Neural progenitor cell (in vitro differentiated cells): ENCODE results near the gene CRLF2. TPM values are rescaled to one million over a fixed set of nuclear protein-coding genes. Genes with fewer than 3 reads are reported as not detected.
"Not testable (repeated sequence)": the region's sequence is repeated elsewhere in the genome, so short reads cannot be mapped to it uniquely, and the experiment has no call there.

Source experiments
- DNase-seq: peaks from one replicate; pipeline ENCODE4 v3.0.0-alpha.2; 2016; ENCODE audit warnings: low spot score
- H2AFZ ChIP-seq: fragments of 200-600 bp; sonication (generic); replicated peaks from 2 replicates; pipeline ENCODE4 v1.6.1; 2016; ENCODE audit warnings: antibody characterized with exemption
- H3F3A ChIP-seq: fragments of 200-600 bp; sonication (generic); 2 replicates; pipeline ENCODE4 v1.6.1; 2016; ENCODE audit warnings: antibody characterized with exemption, low read depth
- H3K27ac ChIP-seq: fragments of 200-600 bp; sonication (generic); 2 replicates; pipeline ENCODE4 v1.5.1; 2016; ENCODE audit warnings: mild to moderate bottlenecking
- H3K27me3 ChIP-seq: fragments of 200-600 bp; sonication (generic); 2 replicates; pipeline ENCODE4 v1.6.1; 2016; ENCODE audit warnings: mild to moderate bottlenecking, moderate library complexity
- H3K36me3 ChIP-seq: fragments of 200-600 bp; sonication (generic); 2 replicates; pipeline ENCODE4 v1.5.1; 2016
- H3K4me1 ChIP-seq: fragments of 200-600 bp; sonication (generic); 2 replicates; pipeline ENCODE4 v1.6.1; 2016; ENCODE audit warnings: mixed run types
- H3K4me2 ChIP-seq: fragments of 200-600 bp; sonication (generic); 2 replicates; pipeline ENCODE4 v1.6.1; 2016
- H3K4me3 ChIP-seq: fragments of 200-600 bp; sonication (generic); 2 replicates; pipeline ENCODE4 v1.5.1; 2016
- H3K79me2 ChIP-seq: fragments of 200-600 bp; sonication (generic); 2 replicates; pipeline ENCODE4 v1.6.1; 2016; ENCODE audit warnings: low read depth
- H3K9ac ChIP-seq: fragments of 200-600 bp; sonication (generic); 2 replicates; pipeline ENCODE4 v1.6.1; 2016
- H3K9me3 ChIP-seq: fragments of 200-600 bp; sonication (generic); 2 replicates; pipeline ENCODE4 v1.5.1; 2016; ENCODE audit warnings: low read depth
- H4K20me1 ChIP-seq: fragments of 200-600 bp; sonication (generic); 2 replicates; pipeline ENCODE4 v1.6.1; 2016; ENCODE audit warnings: low read depth
- H3K27ac Mint-ChIP-seq: 3 replicates; pipeline ENCODE4 v1.8.0; 2021; ENCODE audit warnings: mixed read lengths
- H3K27me3 Mint-ChIP-seq: 2 replicates; pipeline ENCODE4 v1.8.0; 2022; ENCODE audit warnings: low read depth, mild to moderate bottlenecking, inconsistent platforms, moderate library complexity, mixed read lengths; ENCODE audit not compliant: insufficient read depth
- H3K36me3 Mint-ChIP-seq: 3 replicates; pipeline ENCODE4 v1.8.0; 2021; ENCODE audit warnings: mixed read lengths
- H3K4me1 Mint-ChIP-seq: 3 replicates; pipeline ENCODE4 v1.8.0; 2021; ENCODE audit warnings: mixed read lengths
- H3K4me3 Mint-ChIP-seq: 3 replicates; pipeline ENCODE4 v1.8.0; 2021; ENCODE audit warnings: mild to moderate bottlenecking, moderate library complexity, mixed read lengths
- H3K9me3 Mint-ChIP-seq: 3 replicates; pipeline ENCODE4 v1.8.0; 2020; ENCODE audit warnings: mixed read lengths
- EZH2 ChIP-seq: fragments of 200-600 bp; sonication (generic); IDR thresholded peaks from 2 replicates; pipeline ENCODE4 v1.6.1; 2017; ENCODE audit warnings: antibody characterized with exemption, mild to moderate bottlenecking, moderate library complexity
- EZH2phosphoT487 ChIP-seq: fragments of 200-600 bp; sonication (generic); IDR thresholded peaks from 2 replicates; pipeline ENCODE4 v1.6.1; 2017; ENCODE audit warnings: antibody characterized with exemption
- total RNA-seq: library from RNA; depleted of rRNA; stranded (reverse); fragments of >200 nt; gene quantifications from 2 replicates; pipeline ENCODE4 v1.2.3, GENCODE V29; 2015; ENCODE audit warnings: low replicate concordance
- TF ChIP-seq, protein P1 (sequence below): fragments of 200-600 bp; sonication (generic); IDR thresholded peaks from 2 replicates; pipeline ENCODE4 v1.5.1; 2017; ENCODE audit warnings: antibody characterized with exemption, mild to moderate bottlenecking

The CRLF2 gene
- total RNA-seq, 1 donor from 2014 or later, result not detected

DNA sequence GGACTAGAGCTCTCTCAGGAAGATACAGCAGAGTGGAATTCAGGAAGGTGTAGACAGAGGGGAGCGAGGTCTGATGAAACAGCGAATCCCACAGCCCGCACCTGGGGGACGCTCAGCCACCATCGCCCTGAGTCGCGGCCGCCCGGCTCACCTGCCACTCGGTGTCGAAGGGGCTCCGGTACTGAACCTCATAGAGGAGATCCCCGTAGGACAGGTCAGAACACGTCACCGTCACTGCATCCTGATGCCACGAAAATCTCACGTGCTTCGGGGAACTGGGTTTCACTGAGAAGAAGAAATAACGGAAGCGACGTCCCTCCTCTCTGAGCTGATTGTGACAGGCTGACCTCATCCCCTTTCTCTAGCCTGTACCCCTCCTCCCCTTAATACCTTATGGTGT lies 10.2 kb downstream of the CRLF2 start:
- H3K4me1 Mint-ChIP-seq, result peaks cover 5% of the 10 kb centered on the region
- H2AFZ ChIP-seq, result no peak overlapping the region

DNA sequence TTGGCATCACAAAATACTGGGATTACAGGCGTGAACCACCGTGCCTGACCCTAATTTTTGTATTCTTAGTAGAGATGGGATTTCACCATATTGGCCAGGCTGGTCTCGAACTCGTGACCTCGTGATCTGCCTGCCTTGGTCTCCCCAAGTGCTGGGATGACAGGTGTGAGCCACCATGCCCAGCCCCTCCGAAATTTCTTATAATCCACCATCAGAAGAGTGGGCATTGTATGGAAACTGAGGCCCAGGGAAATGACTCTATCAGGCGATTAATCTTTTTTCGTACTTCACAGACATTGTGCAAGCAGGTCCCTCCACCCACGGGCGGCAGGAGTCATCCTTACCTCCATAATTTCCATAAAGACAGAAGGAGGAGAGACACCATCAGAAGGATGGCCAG lies 16.0 kb downstream of the CRLF2 start:
- TF ChIP-seq, protein P1, sequence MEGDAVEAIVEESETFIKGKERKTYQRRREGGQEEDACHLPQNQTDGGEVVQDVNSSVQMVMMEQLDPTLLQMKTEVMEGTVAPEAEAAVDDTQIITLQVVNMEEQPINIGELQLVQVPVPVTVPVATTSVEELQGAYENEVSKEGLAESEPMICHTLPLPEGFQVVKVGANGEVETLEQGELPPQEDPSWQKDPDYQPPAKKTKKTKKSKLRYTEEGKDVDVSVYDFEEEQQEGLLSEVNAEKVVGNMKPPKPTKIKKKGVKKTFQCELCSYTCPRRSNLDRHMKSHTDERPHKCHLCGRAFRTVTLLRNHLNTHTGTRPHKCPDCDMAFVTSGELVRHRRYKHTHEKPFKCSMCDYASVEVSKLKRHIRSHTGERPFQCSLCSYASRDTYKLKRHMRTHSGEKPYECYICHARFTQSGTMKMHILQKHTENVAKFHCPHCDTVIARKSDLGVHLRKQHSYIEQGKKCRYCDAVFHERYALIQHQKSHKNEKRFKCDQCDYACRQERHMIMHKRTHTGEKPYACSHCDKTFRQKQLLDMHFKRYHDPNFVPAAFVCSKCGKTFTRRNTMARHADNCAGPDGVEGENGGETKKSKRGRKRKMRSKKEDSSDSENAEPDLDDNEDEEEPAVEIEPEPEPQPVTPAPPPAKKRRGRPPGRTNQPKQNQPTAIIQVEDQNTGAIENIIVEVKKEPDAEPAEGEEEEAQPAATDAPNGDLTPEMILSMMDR, result no peak
- no peak for TF ChIP-seq EZH2phosphoT487
- H3K4me3 ChIP-seq, result no peak overlapping the region
- H3K79me2 ChIP-seq, result no peaks in the 10 kb centered on the region
- peaks cover 14% of the 10 kb centered on the region for H3F3A ChIP-seq
- Mint-ChIP-seq H3K27me3 (peaks cover 5% of the 10 kb centered on the region), H3K36me3 (no peaks in the 10 kb centered on the region), H3K4me3 (no peak overlapping the region), H3K27ac (no peak overlapping the region), H3K9me3 (peaks cover 2% of the 10 kb centered on the region), H3K4me1 (no peaks in the 10 kb centered on the region)
- no peaks in the 10 kb centered on the region for H4K20me1 ChIP-seq
- H3K36me3 ChIP-seq, result no peaks in the 10 kb centered on the region
- no peaks in the 10 kb centered on the region for H3K27me3 ChIP-seq
- no peak overlapping the region for H3K4me2 ChIP-seq
- H3K4me1 ChIP-seq, result no peaks in the 10 kb centered on the region
- H3K9ac ChIP-seq, result no peak overlapping the region
- no peak overlapping the region for H3K27ac ChIP-seq
- H3K9me3 ChIP-seq, result no peaks in the 10 kb centered on the region
- H2AFZ ChIP-seq, result no peak overlapping the region
- no peak for DNase-seq

More for the DNA sequence above, 10.2 kb downstream of the CRLF2 start:
- Mint-ChIP-seq H3K27me3 (peaks cover 5% of the 10 kb centered on the region), H3K4me3 (no peak overlapping the region), H3K27ac (no peak overlapping the region), H3K9me3 (peaks cover 2% of the 10 kb centered on the region), H3K36me3 (no peaks in the 10 kb centered on the region)
- H3K9me3 ChIP-seq, result no peaks in the 10 kb centered on the region
- H3K4me1 ChIP-seq, result no peaks in the 10 kb centered on the region
- no peaks in the 10 kb centered on the region for H3K27me3 ChIP-seq
- TF ChIP-seq EZH2 (no peak), EZH2phosphoT487 (no peak)
- TF ChIP-seq, protein P1, result no peak
- H3K9ac ChIP-seq, result no peak overlapping the region
- H4K20me1 ChIP-seq, result no peaks in the 10 kb centered on the region
- H3F3A ChIP-seq, result peaks cover 26% of the 10 kb centered on the region
- H3K4me3 ChIP-seq, result no peak overlapping the region
- no peak for DNase-seq
- H3K4me2 ChIP-seq, result no peak overlapping the region
- no peaks in the 10 kb centered on the region for H3K79me2 ChIP-seq
- no peak overlapping the region for H3K27ac ChIP-seq
- H3K36me3 ChIP-seq, result no peaks in the 10 kb centered on the region

DNA sequence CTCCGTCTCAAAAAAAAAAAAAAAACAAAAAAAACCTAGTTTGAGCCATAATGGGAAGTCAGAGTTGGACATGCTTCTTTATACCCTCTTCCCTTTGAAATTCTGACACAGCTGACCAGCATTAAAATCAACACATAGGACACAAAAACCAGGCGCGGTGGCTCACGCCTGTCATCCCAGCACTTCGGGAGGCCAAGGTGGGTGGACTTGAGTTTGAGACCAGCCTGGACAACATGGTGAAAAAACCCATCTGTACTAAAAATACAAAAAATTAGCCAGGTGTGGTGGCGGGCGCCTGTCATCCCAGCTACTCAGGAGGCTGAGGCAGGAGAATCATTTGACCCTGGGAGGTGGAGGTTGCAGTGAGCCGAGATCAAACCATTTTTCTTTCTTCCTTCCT lies 20.3 kb downstream of the CRLF2 start:
- H2AFZ ChIP-seq, H3K4me1 Mint-ChIP-seq, H3K4me3 Mint-ChIP-seq, H3K9ac ChIP-seq, H3F3A ChIP-seq, H3K27me3 Mint-ChIP-seq, H3K79me2 ChIP-seq, H3K27ac Mint-ChIP-seq, H4K20me1 ChIP-seq, H3K27ac ChIP-seq, H3K4me3 ChIP-seq, H3K4me2 ChIP-seq, H3K4me1 ChIP-seq, H3K36me3 ChIP-seq, H3K9me3 Mint-ChIP-seq, H3K9me3 ChIP-seq, DNase-seq, H3K27me3 ChIP-seq, H3K36me3 Mint-ChIP-seq: not testable (repeated sequence)

DNA sequence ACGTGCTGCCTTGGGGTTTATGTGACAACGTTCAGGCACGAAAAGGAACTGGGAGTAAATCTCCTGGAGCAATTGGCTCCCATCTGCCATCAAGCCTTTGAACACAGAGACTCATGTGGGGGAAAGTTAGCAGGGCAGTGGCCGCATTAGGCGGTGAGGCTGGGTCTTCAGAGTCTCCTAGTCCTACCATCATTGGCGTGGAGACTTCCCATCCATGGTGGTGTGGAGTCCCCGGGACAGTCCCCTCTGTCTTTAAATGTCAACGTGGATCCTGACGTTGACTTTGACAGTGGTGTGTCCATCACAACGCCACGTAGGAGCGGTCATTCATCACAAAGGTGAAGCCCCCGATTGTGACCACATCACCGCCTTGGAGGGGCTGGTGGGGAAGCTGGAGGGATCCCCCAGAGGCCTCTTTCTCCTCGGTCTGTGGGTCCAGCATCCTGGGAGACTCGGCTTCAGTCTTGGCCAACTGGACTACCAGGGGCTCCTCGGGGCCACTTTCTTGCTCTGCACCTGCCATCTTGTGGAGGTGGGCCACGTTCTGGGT lies 21.8 kb downstream of the CRLF2 start:
- Histone ChIP-seq H3K9me3 (no peaks in the 10 kb centered on the region), H3K4me3 (no peak overlapping the region), H3K27ac (no peak overlapping the region), H3F3A (no peaks in the 10 kb centered on the region), H4K20me1 (no peaks in the 10 kb centered on the region), H3K36me3 (no peaks in the 10 kb centered on the region), H3K4me1 (no peaks in the 10 kb centered on the region), H3K79me2 (no peaks in the 10 kb centered on the region), H3K27me3 (no peaks in the 10 kb centered on the region), H2AFZ (no peak overlapping the region), H3K9ac (no peak overlapping the region), H3K4me2 (no peak overlapping the region)
- Mint-ChIP-seq H3K4me1 (peaks cover 3% of the 10 kb centered on the region), H3K4me3 (no peak overlapping the region), H3K36me3 (no peaks in the 10 kb centered on the region), H3K9me3 (no peaks in the 10 kb centered on the region), H3K27me3 (peaks cover 5% of the 10 kb centered on the region), H3K27ac (no peak overlapping the region)
- TF ChIP-seq, protein P1, result no peak
- TF ChIP-seq EZH2, result no peak
- no peak for TF ChIP-seq EZH2phosphoT487
- DNase-seq, result no peak
